GM12875 (cell line): ENCODE results near the gene UCN2.

ENCODE experiments used
- H3K4me3 ChIP-seq: one replicate; pipeline ENCODE4 v1.5.1; 2011; ENCODE audit warnings: low read depth, low read length, control low read depth
- TF ChIP-seq, protein P1 (sequence below): IDR thresholded peaks from 2 replicates; pipeline ENCODE4 v1.5.1; 2011; ENCODE audit warnings: low read depth, mild to moderate bottlenecking, control low read depth, inconsistent platforms, low read length, moderate library complexity, borderline replicate concordance; ENCODE audit not compliant: insufficient read depth

UCN2 gene

DNA sequence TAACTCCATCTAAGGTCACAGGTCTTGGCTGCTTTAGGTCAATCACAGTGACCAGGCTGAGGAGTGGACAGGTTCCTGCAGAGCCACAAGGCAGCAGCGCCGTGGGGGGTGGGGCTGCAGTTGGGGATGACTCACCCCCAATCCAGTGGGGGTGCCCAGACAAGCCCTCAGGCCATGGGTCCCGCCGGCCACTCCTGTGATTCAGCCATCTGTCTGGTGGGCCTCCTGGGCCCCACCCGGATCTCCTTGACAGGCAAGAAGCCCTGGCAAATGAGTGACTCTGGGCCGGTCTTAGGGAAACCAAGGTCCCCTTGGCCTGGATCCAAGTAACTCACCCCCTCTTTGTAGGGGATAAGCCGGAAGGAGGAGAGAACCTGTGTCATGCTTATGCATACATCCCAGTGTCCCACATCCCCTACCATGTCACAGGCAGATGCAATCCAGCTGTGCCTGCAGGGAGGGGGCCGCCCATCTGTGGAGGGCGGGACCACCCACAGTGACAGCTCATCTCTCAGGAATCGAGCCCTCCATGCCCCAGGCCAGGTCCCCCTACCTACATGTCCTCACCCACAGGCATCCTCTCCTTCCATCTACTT lies 32.0 kb upstream of the UCN2 start:
- H3K4me3 ChIP-seq, result no peak overlapping the region
- TF ChIP-seq, protein P1, sequence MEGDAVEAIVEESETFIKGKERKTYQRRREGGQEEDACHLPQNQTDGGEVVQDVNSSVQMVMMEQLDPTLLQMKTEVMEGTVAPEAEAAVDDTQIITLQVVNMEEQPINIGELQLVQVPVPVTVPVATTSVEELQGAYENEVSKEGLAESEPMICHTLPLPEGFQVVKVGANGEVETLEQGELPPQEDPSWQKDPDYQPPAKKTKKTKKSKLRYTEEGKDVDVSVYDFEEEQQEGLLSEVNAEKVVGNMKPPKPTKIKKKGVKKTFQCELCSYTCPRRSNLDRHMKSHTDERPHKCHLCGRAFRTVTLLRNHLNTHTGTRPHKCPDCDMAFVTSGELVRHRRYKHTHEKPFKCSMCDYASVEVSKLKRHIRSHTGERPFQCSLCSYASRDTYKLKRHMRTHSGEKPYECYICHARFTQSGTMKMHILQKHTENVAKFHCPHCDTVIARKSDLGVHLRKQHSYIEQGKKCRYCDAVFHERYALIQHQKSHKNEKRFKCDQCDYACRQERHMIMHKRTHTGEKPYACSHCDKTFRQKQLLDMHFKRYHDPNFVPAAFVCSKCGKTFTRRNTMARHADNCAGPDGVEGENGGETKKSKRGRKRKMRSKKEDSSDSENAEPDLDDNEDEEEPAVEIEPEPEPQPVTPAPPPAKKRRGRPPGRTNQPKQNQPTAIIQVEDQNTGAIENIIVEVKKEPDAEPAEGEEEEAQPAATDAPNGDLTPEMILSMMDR, result no peak

GRCh38 chr3:48595075-48595525 lies 31.5 kb upstream of the UCN2 start, which contains the start of gene COL7A1:
Gene COL7A1 (minus strand): TSS chr3:48595329. CDS start chr3:48595159, 170 bp downstream.
- no peak within 1 kb of the TSS for H3K4me3 ChIP-seq
- TF ChIP-seq, protein P1, result no peak

GRCh38 chr3:48594417-48595049 lies 31.0 kb upstream of the UCN2 start:
- TF ChIP-seq, protein P1, result no peak
- H3K4me3 ChIP-seq, result no peak overlapping the region

GRCh38 chr3:48593337-48593736 lies 29.8 kb upstream of the UCN2 start:
- TF ChIP-seq, protein P1, result no peak
- no peak overlapping the region for H3K4me3 ChIP-seq

DNA sequence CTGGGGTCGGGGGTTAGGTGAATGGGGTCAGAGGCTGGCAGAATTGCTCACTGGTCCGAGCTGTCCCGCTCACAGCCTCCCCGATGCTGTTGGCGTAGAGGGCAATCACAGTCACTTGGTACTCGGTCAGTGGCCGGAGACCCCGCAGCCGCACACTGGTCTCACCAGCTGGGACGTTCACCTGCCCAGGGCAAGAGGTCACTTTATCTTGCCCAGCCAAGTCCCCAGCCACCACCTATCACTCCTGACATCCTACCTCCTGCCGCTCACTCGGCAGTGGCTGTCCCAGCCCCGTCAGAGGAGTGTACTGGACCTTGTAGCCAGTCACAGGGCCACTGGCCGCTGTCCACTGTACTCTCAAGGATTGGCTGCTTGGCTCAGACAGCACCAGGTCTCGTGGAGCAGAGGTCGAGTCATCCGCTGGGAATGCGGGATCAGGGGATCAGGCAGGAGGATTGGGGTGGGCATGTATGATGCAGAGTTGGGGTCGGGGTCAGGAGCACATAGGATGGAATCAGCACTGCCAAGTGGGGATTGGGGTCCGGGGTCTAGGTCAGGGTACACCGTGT lies 29.0 kb upstream of the UCN2 start:
- TF ChIP-seq, protein P1, result no peak

GRCh38 chr3:48591886-48592518 lies 28.4 kb upstream of the UCN2 start:
- no peak overlapping the region for H3K4me3 ChIP-seq

More for the DNA sequence above, 29.0 kb upstream of the UCN2 start:
- H3K4me3 ChIP-seq, result no peak overlapping the region

More at GRCh38 chr3:48591886-48592518, 28.4 kb upstream of the UCN2 start:
- TF ChIP-seq, protein P1, result no peak
